NCI-H187 treated with DMSO at 0.1 percent for 48 hours (cell line): ENCODE measurements around the gene ALPL.
"Not testable (repeated sequence)": the region's sequence is repeated elsewhere in the genome, so short reads cannot be mapped to it uniquely, and the experiment has no call there.

Source experiments
- DNase-seq: peaks from one replicate; lab custom pipeline; 2025; lab: John Stamatoyannopoulos, UW

ALPL gene

GRCh38 chr1:21507511-21508270, 1.5 kb upstream of the ALPL start:
- no peak for DNase-seq

- DNase-seq = no peak
Measured at GRCh38 chr1:21508580-21509350, 458 bp upstream of the ALPL start.

DNA sequence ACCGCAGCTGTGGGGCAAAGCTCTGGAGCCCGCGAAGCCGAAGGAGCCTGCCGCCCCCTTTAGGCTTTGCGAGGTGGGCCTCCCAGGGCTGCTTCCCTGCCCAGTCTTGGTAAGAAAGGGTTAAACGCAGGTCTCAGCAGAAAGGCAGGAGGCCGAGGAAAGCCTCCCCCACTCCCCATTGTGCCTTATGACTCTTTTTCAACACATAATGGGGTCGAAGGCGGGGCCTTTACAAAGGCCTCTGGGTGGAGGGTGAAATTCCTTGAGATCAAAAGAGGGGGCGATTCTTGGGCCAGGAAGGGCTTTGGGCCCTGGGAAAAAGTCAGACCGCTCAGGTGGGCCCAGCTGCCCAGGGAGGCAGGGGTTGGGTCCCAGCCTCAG, 880 bp downstream of the ALPL start:
- DNase-seq = no peak

- no peak for DNase-seq
Measured at GRCh38 chr1:21510885-21511578, 1.8 kb downstream of the ALPL start.

GRCh38 chr1:21511579-21512522, 2.6 kb downstream of the ALPL start:
- DNase-seq = no peak

DNA sequence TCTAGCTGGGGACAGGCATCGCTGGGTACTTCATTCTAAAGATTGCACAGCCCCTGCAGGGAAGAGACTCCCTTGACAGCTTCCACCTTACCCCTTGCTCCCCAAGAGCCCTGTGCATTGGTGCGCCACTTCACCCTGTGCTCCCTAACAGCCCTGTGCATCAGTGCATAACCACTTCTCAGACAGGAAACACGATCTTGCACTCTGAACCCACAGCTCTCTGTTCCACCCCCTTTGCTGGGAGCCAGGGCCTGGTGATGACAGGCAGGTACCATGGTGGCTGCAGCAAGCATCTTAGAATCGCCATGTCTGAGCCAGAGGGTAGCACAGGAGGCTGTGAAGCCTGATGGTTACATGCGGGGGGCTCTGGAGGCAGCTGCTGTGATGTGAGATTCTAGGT, 5.0 kb downstream of the ALPL start:
- DNase-seq = no peak

DNA sequence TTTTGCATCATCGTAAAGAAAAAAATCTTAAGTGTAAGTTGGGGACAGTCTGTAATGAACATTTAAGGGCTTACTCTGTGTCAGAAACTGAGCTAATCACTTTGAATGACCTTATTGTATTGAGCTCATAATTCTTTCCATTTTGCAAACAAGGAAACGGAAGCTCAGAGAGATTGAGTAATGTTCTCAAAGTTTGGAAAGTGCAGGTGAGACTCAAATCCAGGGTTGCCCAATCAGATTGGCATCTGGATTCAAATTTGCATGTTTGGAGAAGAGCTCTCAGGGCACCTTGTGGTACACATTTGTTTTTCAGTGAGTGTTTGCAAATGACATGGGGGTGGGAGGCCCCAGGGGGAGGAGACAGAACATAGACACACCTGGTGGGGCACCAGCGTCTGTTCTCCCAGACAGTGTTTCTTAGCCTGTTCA, 8.0 kb downstream of the ALPL start:
- DNase-seq = no peak

- no peak for DNase-seq
Measured at GRCh38 chr1:21517660-21518480, 8.6 kb downstream of the ALPL start.

DNA sequence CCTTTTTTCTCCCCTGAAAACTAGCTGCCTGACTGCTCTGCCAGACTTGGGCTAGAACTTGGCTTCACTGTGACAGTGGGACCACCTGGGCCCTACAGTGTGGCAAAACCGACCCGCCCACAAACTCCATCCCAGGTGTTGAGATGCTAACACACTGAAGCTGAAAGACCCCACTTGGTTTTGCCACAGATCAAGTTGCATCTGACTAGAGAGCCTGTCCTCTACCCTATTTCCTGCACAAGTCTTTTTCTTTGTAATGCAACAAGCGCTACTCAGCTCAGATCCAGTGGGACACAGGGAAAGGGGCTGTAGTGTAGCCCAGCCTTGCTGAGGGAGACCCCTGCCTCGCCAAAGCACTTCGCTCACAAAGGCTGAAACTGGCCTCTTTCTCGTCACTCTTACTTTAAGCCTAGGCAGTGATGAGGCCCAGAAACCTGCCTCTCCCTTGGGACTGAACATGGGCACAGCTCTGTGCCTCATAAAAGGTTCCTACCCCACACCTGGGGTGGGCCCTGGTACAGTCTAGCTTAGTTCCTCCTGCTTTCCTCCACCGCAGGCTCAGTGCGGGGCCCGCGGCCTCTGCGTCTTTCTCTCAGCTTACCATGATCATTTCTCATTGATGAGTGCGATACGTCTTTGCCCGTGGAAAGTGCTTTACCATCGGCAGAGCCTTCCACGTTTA, 9.7 kb downstream of the ALPL start:
- DNase-seq = no peak

GRCh38 chr1:21519486-21520070, 10.4 kb downstream of the ALPL start:
- not testable (repeated sequence) for DNase-seq

- DNase-seq = no peak
Measured at GRCh38 chr1:21520899-21521716, 11.9 kb downstream of the ALPL start.

- no peak for DNase-seq
Measured at GRCh38 chr1:21521717-21522060, 12.5 kb downstream of the ALPL start.

DNA sequence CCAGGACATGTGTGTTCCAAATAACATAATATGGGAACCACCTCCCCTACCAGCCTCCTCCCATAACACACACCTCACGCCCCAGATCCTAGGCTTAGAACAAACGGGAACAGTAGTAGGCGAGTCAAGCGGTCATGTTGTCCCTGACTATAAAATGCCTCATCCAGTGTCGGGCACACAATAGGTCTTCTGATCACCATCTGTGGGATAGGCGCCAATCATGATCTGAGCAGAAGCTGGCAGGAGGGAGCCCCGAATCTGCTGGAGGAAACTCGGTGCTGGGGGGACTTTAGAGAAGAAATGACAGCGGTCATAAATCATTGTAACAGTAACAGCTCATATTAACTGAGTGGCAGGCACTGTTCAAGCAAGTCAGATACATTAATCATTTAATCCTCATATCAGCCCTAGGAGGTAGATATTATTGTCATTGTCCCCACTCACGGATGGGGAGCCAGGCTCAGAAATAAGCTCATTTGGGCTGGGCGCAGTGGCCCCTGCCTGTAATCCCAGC, 13.4 kb downstream of the ALPL start:
- no peak for DNase-seq

GRCh38 chr1:21523297-21523813, 14.1 kb downstream of the ALPL start:
- DNase-seq = no peak

- no peak for DNase-seq
Measured at GRCh38 chr1:21524220-21524619, 15.0 kb downstream of the ALPL start.

GRCh38 chr1:21524686-21525339, 15.6 kb downstream of the ALPL start:
- no peak for DNase-seq

GRCh38 chr1:21525340-21525717, 16.1 kb downstream of the ALPL start:
- DNase-seq = no peak

- no peak for DNase-seq
Measured at GRCh38 chr1:21526441-21526840, 17.2 kb downstream of the ALPL start.
